Embryonic facial prominence (tissue), 1 donor: ENCODE data around the gene USF1.
"Not testable (repeated sequence)": the region's sequence is repeated elsewhere in the genome, so short reads cannot be mapped to it uniquely, and the experiment has no call there.

Experiments used
- DNase-seq: peaks from one replicate; pipeline ENCODE4 v3.0.0-alpha.2; 2016; ENCODE audit errors: extremely low spot score

The USF1 gene

DNA sequence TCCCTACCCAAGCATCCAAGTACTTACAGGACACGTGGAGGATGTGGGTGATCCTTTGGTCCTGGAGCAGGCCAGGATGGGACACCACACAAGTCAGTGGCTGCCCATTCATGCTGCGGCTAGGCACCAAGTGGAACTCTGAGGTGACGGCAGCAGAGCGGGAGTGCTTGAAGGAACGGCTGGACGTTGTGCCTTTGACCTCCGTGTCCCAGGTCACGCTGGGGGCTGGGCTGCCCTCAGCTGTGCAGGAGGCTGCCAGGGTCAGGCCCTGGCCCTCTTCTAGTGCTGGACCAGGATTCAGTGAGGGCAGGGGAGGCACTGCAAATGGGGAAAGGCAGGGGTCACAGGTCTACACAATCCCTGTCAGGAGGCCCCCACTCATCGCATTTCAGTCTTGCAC is 31.6 kb upstream of the USF1 start:
- no peak for DNase-seq

DNA sequence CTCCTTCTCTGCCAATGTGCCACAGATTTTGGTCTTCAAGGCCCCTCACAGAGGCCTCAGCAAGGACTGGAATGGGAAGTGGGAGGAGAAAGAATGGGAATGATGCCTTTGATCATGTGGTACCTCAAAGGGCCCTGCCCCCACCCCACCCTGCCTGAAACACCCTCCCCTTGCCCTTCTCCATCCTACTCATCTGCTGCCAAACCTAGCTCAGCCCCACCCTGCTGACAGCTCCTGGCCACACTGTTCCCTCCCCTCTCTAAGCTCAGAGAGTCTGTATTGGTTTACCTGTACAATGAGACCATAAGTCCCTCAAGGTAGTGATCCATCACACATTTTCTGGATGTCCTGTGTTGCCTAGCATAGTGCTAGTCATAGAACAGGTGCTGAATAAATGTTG is 30.6 kb upstream of the USF1 start:
- DNase-seq = no peak

DNA sequence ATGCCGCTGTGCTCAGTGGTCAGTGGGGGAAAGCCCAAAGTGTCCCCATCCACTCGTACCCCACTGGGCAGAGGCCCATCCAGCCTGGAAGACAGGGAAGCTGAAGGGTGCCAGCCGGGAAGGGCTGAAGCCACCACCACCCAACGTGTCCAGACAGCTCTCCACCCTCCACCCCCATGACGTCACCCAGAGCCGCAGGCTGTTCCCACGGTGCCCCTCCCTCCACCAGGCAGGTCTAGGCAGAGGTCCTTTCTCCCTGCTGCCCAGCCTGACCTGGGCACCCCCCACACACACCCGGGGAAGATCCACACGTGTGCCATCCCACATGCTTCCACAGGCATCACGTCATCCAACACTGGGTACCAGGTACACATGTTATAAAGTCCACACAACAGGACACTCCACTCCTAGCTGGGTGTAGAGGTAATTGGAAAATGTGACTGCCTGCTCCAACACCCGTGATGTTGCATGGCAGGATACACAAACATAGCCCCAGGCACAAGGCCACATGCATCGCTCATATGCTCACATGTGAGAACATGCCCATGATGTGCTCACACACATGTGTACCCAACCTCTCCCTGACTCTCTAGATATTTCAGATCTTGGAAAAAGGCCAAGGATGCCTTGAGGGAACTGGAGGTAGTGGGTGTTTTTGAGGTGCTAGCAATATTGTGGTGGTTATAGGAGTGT is 29.0 kb upstream of the USF1 start:
- no peak for DNase-seq

DNA sequence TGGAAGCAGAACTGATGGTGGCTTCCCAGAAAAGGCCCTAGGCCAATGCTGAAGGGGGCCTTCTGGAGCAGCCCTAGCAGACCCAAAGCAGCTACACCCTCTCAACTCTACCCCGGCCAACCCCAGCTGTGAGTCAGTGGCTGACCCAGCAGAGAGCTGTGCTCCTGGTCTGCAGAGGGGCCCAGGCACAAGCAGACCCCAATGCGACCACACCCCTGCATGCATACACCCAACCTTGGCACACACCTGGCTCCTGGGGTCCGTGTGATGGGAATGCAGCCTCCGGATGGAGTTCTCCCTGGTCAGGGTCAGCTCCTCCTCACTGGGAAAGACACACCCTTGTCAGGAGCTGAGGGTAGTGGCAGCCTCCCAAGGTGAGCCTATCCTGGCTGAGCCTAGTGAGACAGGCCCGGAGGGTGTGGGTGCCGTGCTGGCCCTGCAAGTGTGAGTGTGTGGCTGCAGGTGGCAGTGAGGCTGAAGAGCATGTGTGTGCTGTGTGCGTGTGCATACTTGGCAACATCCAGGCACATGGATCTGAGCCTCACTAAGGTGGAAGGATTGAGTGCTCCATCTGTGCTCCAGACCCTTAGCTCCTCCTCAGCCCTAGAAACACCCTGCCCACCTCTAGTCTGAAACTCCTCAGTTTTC is 27.8 kb upstream of the USF1 start:
- no peak for DNase-seq

DNA sequence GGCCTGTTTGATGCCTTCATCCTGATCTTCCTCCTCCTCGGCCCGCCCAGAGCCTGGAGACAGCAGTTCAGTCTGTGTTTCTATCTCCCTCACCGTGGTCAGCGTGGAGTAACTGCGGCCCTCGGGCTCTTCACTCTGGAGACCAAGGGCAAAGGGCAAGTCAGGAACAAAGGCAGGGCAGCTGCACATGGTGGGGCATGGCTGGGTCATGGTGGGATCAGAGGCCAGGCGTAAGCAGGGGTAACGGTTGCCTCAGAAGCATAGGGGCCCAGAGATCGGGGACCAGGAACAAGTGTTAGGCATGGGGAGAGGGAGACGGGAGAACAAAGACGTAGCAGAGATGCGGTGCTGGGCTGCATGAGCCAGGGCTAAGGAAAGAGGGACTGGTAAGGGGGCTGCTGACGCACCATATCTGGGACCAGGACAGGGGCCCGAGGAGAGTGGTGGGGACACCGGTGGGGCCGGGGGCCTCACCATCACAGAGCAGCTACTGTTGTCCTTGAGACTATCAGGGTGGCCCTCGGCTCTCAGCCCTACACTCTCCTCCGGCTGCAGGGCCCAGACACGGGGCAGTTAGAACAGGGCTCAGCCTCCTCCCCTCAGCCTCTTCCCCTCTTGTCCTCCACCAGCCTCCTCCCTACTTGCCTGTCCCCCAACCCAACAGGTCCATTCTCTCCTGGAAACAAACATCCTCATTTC is 27.1 kb upstream of the USF1 start:
- no peak for DNase-seq

DNA sequence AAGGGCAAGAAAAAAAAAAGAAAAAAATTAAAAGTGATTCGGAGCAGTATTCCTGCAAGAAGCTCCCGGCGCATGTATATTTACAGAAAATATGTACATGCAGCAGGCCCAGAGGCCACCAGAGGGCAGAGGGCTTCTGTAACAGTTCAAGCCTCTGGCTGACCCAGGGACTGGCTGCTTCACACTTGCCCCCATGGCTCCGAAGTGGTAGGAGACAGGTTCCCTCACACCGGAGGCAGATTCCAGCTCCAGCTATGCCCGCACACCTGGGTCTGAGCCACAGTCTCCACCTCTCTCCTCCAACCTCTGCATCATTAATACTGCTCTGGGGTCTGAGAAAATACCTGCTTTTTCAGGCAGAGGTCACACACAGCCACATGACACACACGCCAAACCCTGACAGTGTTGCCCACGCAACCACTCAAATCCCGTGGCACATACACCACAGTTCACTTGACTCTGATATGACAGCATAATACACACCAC is 26.2 kb upstream of the USF1 start:
- DNase-seq = no peak

DNA sequence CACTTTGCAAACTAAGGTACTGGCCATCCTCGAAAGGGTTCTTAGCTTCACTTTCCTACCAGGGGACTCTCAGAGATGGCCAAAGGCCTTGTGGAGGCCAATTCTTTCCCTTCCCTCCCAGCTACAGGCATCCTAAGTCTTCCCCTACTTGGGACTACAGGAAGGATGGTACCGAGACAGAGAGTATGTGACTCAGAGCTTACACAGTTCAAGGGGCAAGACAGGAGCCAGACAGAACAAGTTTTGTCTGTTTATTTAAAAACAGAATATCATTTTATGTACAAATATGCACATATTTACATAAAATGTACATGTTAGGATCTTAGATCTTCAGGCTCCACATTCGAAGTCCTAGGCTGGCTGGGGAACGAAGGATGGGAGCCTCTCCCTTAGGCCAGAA is 25.0 kb upstream of the USF1 start:
- no peak for DNase-seq

DNA sequence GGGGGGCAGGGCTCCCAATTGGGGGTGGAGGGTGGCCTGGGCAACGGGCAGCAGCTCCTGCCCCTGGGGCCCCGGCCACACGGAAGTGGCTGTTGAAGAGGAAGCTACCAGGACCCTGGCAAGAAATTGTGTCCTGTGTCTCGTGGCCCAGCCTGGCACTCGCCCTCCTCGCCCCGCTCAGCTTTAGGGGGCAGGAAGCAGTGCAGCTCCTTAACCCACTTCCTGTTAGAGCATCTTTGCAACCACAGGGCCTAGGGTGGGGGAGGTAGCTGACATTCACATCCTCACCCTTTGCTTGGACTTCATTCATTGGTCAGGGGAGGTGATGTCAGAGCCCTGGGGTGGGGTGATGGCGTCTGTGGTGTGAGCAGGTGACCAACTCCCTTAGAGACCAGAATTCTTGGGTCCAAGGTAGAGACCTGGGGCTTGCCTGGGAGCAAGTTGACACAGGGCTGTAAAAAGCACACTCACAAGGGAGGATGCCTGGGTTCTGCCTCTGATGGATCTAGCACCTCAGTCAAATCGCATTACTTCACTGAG is 24.0 kb upstream of the USF1 start, which contains the start of gene ARHGAP30:
TSS of gene ARHGAP30 (minus strand) at position 161 of the 540 bp plus-strand sequence. CDS start 267 bp downstream, outside the sequence.
- no peak for DNase-seq

DNA sequence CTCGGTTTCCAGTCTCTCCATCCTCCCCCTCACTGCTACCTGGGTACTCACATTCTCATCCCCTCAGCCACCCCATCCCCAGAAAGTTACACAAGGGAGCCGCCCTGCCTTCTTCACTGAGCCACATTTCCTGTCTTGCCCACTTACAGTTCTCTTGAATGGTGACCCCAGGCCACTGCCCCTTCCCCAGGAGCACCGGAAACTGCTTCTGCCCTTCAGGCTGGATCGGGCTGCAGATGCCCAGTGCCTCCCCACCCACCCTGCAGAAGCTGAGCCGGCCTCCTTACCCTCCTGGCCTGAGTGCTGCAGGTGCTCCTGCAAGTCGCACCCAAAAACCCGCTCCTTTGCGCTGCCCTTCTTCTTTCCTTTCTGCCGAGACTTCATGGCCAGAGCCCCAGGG is 23.5 kb upstream of the USF1 start:
- no peak for DNase-seq

DNA sequence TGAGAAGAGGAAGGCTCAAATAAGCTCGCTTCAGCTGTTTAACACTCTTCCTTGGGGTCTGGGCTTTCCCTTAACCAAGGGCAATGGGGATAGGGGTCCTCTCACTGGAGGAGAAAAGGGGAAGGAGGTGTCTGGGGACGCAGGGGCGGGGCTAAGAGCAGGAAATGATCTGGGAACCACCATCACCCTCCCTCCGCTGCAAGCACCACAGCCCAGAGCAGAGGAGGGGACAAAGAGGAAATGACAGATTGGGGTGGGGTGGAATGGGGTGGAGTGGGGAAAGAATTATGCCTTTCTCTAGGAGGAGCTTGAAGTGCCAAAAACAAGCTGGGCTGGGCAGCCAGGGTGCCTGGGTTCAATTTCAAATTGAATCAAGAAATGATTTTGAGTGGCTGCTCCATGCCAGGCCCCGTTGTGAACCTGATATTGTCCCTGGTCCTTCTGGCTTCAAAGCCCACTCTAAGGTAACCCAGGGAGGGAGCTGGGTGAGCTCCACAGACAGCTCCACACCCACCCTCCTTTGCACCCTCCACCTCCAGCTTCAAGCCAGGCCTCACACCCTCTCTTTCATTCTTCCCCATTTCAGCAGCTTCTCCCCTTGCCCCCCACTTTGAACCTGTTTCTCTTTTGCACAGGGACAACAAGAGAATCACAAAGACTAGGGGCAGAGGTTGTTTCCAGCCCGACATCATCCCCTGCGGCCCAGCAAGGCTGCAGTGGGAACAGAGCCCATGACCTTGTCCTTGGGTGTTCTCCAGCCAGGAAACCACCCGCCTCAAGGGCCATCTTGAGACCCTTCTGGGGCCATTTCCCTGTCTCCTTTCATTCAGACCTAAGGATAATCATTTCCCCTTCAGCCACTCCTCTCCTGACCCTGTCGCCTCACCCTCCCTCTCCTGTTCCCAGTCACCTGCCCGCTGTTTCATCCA is 22.8 kb upstream of the USF1 start:
- DNase-seq = no peak

DNA sequence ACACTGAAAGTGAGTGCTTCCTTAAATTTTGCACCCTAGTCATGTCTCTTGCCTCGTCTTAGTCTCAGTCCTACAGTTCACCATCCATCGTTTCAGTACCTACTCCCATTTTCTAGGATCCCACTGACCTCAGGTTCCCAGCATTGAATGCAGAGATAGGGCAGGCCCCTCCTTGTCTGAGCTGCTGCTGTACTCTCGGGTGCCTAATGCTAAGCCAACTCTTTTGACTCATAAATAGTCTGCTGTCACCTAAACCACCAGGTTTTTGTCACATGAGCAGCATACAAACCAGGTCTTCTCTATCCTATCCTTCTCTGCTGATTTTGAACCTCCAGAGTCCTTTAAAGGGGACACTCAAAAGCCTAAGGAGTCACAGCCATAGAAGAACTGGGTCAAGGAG is 20.9 kb upstream of the USF1 start:
- no peak for DNase-seq

DNA sequence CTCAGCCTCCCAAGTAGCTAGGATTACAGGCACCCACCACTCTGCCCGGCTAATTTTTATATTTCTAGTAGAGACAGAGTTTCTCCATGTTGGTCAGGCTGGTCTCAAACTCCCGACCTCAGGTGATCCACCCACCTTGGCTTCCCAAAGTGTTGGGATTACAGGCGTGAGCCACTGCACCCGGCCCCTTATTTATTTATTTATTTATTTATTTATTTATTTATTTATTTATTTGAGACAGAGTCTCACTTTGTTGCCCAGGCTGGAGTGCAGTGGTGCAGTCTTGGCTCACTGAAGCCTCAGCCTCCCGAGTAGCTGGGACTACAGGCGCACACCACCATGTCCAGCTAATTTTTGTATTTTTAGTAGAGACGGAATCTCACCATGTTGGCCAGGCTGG is 19.9 kb upstream of the USF1 start:
- DNase-seq = not testable (repeated sequence)

DNA sequence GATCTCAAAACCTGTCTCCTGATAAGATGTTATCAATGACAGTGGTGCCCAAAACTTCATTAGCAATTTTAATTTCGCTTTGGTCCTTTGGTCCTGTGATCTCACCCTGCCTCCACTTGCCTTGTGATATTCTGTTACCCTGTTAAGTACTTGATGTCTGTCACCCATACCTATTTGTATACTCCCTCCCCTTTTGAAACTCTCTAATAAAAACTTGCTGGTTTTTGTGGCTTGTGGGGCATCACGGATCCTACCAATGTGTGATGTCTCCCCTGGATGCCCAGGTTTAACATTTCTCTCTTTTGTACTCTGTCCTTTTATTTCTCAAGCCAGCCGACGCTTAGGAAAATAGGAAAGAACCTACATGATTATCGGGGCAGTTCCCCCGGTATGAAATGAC is 18.2 kb upstream of the USF1 start:
- not testable (repeated sequence) for DNase-seq

DNA sequence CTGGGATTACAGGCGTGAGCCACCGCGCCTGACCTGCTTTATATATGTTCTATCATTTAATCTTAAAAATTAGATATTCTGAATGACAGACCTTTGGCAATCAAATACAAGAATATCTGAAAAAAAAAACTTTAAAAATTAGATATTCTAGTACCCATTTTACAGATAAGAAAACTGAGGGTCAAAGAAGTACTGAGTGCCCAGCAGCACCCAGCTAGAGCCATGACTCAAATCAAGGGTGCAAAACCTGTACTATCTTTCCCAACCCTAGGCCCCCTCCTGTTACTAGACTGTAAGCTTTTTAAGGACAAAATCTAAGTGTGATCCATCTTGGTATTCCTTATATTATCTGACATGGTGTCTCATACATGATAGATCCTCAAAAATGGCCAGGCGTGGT is 15.6 kb upstream of the USF1 start:
- no peak for DNase-seq

DNA sequence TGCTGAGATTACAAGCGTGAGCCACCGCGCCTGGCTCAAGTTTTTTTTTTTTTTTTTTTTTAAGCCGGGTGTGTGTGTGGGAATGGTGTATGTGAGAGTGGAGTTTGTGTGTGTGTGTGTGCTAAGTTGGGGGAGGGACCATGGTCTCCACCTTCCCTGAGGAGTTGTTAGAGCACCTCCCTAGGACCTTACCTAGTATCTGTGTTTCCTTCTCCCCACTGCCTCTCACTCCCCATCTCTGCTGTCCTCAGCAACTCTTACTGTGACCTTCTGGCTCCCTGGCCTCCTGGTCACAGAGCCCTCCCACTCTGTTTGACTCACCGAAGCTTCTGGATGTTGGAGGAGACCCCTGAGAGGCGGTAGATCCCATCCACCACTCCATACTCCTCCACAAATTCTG is 13.5 kb upstream of the USF1 start:
- DNase-seq = no peak

DNA sequence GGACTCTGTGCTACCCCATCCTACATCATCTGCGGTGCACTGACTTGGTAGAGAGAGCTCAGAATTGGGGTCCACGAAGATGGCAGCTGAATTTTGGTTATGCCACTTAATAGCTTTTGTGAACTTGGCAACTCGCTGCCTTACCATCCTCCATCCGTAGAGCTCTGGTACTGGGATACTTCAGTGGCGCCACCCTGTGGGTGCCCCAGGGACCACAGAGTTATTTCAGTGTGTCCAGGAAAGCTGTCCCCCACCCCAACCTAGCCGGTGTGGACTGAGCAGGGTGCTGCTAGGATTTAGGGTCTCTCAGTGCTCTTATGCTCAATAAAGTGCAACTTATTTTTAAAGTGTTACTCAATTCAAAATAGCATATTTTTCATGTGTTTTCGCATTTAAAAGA is 9.0 kb upstream of the USF1 start:
- DNase-seq = no peak

DNA sequence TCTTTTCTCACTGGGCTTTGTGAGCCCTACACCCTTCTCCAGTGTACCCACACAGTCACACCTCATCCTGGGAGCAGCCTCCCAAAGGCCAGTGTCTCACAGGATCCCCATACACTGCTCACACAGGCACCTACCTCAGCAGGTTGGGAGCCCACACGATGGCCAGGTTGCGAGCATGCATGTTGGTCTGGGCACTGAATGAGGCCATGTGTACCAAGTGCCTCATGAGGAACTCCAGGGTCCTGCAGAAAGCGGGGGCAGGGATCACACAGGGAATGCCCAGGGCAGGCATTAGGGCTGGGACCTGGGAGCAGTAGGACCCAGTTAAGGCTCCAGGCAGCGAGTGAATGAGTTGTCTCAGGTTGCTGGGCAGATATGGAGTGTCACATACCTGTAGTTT is 8.5 kb upstream of the USF1 start:
- DNase-seq = no peak

DNA sequence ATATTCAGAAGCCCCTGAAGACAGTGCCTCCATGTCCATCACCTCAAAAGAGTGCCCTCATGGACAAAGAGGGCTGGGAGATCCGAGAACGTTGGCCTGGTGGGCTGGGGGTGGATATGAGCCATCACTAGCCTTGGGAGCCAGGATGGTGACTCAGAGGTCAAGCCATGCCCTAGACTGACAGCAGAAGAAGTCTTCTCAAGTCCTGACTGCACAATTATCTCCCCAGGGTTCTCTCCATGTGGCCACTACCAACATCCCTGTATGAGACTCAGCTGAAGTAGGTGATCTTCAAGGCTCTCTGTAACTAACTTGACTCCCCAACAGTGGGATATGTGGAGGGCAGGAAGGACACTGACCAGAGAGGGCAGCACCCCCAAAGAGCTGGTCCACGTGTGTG is 7.1 kb upstream of the USF1 start:
- DNase-seq = no peak

DNA sequence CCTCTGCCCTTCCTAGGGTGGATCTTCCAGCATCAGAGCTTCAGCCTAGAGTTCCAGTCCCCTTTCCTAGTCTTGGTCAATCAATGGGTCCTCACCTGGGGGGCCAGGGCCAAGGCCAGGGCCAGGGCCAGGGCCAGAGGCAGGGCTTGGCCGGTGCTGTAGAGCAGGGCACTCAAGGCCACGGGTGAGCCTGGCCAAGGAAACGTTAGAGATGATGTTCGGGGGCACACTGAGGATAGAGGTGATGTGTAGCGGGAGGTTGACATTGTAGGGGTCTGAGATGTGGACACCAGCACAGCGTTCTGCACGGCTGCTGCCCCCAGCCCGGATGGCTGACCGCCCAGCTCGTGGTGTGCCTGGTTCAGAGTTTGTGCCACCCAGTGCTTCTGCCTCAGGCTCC is 5.4 kb upstream of the USF1 start:
- DNase-seq = no peak

DNA sequence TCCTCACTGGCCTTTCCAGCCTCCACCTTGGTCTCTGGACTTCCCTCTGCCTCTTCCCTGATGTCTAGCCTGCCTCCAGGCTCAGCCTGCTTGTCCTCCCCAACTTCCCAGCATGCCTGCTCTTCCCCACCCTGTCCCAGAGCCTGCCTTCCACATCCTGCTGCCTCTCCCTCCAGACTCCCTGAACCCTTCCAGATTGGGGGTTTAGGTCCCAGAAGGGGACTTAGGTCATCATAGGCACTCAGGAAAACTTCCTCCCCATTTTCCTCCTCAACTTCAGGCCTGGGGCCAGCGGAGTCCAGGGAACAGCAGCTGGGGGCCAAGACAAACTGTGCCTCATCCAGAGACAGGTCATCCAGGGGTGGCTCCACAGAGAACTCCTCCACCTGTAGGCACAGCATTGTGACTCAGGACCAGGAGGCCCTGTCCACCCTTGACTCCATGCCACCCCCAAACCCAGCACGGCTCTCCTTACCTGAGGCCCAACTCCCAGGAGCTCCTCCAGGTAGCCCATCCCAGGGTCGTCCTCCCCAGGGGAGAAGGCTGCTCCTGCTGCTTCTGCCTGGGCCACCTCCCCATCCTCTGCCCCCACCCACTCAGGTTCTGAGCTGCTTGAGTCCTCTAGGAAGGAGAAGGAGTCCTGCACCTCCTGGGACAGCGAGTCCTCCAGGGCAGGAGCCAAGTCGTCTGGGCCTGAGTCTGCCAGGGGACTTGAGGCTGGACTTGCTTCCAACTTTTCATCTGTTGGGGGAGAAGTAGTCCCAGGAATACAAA is 3.4 kb upstream of the USF1 start:
- no peak for DNase-seq
